Activated naive CD4-positive, alpha-beta T cell treated with anti-CD3 and anti-CD28 coated beads, Interleukin-2, amount 50 U/mL, for 16 hours (primary cell): ENCODE measurements around the gene ADIPOR1.
A peak's percentile ranks its signal among the peaks of the same experiment; 100 is the strongest.
"Not testable (repeated sequence)": the region's sequence is repeated elsewhere in the genome, so short reads cannot be mapped to it uniquely, and the experiment has no call there.

Experiments
- DNase-seq: peaks from one replicate; pipeline ENCODE4 v3.0.0-alpha.2; 2020

ADIPOR1 gene

DNA sequence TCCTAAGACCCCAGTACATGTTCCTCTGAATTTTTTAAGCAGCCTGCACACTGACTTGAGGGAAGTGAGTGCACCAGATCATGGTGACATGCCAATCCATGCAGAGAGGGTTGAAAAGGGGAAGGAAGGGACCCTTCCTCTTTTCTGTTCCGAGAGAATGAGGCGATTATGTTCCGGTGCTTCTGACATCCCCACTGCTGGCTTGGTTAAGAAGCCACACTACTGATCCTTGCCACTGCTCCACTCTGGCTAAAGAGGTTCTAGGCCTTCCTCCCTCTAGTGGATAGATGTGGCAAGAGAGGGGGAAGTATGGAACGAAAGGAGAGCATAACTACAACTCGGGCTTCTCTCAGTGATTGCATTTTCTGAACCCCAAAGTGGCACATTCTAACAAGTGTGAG lies 10.8 kb upstream of the ADIPOR1 start:
- peak; percentile 20 for DNase-seq

DNA sequence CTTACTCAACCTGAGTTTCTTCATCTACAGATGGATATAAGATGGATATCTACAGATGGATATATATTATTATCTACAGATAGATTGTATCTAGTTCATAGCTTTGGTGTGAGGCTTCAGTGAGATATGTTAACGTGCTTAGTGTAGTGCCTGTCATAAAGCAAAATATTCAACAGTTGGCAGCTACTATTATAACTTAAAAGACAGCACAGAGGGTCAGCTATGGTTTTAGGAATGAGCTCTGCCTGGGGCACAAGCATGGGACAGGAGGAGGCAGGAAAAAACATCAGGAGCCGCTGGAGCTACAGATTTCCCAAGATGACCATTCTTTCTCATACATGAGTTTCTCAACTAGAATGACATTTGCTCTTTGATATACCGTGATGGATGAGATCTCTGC lies 10.2 kb upstream of the ADIPOR1 start:
- DNase-seq = no peak

- DNase-seq = no peak
Measured at GRCh38 chr1:202967684-202968281, 9.7 kb upstream of the ADIPOR1 start.

DNA sequence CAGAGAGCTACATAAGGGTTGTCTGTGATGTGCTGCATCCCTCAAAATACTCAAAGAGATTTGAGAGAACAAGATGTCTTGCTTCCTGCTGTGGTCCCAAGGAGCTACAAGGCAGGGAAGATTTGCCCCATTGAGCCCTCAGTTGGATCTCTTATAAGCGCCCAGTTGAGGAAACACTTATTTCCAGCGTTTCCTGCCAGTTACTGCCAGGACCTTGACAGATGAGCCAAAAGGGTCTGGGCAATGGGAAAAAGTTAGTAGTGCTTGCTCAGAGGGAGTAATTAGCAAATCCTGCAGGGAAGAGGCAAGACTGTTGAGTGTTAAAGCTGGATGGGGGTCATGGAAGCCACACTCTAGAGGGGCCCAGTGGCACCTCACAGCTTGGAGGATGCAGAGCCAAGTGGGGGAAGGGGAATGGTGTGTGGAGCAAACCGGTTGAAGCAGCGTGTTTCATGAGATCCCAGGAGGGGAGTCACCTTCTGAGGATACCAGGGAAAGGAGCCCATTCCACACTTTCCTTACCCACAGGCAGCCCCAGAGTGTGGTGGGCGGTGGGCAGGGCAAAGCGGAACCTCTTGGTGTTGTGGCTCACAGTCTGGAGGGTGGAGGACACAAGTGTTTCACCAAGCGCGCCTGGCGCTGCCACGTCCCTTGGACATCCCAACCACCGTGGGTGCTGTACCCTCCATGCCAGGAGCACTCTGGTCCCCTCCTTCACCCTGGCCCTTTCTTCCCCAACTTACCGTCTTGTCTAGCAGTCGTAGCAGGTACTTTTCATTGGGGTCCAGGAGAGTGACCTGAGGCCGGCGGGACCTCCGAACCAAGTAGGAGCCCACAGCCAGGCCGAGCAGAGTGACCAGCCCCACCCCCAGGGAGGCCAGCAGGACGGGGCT lies 8.1 kb upstream of the ADIPOR1 start:
- DNase-seq = no peak

DNA sequence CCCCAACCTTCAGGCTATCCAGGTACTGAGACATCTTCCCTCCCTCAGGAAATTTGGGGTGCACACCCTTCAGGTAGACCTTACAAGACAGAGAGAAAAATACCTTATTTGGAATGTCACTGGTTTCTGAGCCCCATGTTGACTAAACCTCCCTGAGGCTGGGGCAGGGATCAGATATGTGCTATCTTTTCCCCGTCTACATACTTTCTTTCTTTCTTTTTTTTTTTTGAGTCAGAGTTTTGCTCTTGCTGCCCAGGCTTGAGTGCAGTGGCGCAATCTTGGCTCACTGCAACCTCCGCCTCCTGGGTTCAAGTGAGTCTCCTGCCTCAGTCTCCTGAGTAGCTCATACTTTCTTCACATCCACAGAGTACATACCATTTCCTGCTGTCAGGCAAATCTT lies 7.3 kb upstream of the ADIPOR1 start:
- DNase-seq = no peak

DNA sequence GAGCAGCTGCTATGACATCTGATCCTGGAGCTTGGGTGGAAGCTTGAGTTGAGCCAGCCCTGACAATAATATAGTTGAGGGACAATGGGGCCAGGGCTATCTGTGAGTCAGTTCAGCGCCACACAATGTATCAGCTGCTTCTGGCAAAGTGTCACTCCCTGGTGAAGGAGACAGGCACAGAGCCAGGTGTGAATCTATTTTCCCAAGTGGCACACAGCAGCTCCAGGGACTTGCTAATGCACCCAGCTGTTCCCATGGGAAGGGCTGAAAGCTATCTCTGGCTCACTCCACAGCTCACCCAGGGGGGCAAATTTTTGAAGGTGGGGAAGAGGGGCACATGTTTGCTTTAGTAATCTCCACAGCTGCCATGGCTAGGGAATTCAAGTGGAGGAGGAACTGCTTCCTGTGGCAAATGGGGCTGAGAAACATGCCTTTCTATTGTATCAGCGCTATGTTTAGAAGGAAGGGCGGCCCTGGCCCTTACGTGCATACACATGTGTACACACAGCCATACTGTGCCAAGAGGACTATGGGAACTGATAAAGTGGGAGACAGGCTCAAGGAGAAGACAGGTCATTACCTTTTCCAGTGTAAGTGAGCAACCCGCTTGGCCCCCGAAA lies 6.8 kb upstream of the ADIPOR1 start:
- no peak for DNase-seq

GRCh38 chr1:202961220-202961880 lies 3.2 kb upstream of the ADIPOR1 start:
- no peak for DNase-seq

- no peak for DNase-seq
Measured at GRCh38 chr1:202959276-202959620, 1.1 kb upstream of the ADIPOR1 start.

DNA sequence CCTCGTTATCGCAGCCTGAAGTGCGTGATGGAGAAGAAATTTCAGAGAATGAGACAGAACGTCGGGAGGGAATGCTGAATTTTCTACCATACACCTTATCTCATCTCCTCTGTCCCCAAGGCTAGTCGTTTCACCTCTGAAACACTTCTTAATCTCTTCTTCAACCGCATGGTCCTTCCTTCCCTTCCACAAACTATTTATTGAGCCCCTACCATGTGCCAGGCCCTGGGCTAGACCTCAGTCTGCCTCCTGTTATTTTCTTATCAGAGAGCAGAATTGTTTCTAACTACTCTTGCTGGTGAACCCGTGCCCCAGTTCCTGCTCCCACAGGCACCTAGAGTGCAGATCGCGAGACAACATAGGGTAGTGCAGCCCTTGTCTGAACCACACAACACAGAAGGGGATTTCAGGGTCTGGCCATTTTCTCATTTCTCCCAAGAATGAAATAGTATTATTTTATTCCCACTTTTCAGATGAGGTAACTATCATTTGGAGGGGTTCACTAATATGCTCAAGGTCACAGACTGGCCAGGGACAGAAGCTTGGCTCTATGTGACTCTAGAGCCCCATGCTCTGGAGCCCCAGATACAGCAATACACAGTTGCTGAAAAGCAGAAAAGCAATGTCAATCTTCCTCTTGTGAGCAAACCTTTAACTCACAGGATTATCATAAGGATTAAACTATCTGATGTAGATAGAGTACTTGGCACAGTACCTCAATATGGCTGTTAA lies 598 bp upstream of the ADIPOR1 start:
- DNase-seq = peak; percentile 18

DNA sequence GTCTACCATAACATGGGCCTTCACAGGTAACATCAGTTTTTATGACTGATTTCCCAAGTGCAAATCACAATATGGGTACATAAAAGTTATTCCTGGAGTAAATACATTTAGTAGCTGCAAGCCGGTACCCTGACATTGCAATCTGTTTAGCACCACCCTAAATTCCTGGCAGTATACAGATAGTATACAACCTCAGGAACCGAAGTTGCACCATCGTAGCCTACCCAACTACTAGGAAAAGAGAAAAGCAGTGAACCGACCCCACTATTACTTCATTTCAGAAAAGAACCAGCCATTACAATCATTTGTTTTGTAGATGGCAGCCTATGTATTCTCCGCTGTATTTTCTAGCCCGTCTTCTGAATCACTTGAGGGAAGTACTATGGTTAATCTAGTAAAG lies 1.1 kb downstream of the ADIPOR1 start:
- no peak for DNase-seq

- DNase-seq = no peak
Measured at GRCh38 chr1:202954057-202954745, 3.9 kb downstream of the ADIPOR1 start.

DNA sequence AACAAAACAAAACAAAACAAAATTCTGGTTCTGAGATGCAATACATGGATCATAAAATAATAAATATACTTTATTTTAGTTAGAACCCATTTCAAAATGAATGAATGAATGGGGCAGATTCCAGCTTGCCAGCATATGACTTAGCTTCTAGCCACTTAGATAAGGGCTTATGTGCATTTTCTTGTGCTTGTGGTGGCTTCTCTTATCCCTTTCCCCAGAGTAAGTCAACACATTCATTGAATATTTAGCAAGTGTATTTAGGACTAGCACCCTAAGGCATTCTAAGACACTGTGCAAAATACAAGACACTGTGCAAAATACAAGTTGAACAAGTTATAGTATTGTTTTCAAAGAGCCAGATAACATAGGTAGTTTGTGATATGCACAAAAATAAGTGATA lies 4.7 kb downstream of the ADIPOR1 start:
- DNase-seq = no peak

- no peak for DNase-seq
Measured at GRCh38 chr1:202952818-202953217, 5.3 kb downstream of the ADIPOR1 start.

DNA sequence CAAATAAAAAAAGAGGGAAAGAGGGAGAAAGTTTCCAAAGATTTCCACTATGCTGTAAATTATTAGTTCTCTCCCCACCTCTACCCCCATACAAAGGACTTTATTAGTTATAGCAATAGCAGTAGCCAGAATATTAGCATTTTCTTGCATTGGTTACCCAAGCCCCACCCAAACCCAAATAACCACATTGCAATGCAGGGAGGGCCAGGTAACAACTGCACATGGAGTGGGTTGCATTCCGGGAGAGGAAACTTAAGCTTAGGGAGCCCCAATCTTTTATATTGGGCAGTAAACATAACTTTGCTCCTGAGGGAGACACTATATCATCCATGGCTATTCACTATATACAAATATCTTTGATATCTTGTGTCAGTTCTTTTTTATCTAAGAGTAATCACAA lies 6.0 kb downstream of the ADIPOR1 start:
- no peak for DNase-seq

GRCh38 chr1:202951437-202951836 lies 6.7 kb downstream of the ADIPOR1 start:
- no peak for DNase-seq

DNA sequence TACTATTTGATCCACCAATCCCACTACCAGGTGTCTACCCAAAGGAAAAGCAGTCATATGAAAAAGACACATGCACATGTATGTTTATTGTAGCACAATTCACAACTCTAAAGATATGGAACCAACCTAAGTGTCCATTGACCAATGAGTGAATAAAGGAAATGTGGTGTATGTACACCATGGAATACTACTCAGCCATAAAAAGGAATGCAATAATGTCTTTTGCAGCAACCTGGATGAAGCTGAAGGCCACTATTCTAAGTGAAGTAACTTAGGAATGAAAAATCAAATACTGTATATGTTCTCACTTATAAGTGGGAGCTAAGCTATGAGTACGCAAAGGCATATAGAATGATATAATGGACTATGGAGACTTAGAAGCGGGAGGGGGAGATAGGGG lies 12.6 kb downstream of the ADIPOR1 start:
- DNase-seq = no peak

DNA sequence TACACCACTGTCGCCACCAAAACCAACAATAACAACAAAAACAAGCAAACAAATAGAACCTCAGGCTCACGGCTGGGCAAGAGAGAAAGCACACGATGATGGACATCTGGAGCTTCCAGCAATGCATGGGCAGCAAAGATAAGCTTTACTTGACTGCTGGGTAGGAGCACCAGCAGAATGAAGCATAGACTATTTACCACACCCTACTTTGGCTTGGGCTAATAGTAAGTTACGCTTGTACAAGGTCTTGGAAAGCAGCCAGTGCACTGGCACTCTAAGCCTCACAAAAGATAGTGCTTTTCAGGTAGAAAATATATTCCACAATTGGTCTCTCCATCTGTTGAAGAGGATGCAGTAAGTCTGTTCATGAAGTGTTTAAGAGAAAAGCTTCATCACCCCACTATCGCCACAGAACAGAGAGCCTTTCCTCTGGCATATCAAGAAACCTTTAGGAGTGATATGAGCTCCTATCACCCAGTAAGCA lies 13.6 kb downstream of the ADIPOR1 start:
- DNase-seq = no peak

- DNase-seq = no peak
Measured at GRCh38 chr1:202942426-202942825, 15.7 kb downstream of the ADIPOR1 start.

- no peak for DNase-seq
Measured at GRCh38 chr1:202941372-202941771, 16.7 kb downstream of the ADIPOR1 start.

DNA sequence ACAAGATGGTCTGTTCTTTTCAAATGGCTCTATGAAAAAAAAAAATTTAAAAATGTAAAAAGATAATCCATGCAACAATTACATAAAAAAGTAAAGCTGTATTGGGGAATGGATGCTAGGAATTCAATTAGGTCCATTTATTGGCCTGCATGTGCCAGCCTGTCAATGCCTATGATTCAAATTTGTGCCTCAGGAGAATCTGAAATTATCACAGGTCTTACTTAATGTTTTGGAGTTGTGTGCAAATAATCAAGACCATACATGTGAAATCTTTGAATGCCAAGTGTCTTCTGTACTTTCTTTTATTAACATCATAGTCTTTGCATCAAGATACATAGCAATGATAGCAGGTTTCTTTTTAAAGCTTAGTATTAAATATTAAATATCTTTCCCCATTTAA lies 17.6 kb downstream of the ADIPOR1 start:
- DNase-seq = no peak

DNA sequence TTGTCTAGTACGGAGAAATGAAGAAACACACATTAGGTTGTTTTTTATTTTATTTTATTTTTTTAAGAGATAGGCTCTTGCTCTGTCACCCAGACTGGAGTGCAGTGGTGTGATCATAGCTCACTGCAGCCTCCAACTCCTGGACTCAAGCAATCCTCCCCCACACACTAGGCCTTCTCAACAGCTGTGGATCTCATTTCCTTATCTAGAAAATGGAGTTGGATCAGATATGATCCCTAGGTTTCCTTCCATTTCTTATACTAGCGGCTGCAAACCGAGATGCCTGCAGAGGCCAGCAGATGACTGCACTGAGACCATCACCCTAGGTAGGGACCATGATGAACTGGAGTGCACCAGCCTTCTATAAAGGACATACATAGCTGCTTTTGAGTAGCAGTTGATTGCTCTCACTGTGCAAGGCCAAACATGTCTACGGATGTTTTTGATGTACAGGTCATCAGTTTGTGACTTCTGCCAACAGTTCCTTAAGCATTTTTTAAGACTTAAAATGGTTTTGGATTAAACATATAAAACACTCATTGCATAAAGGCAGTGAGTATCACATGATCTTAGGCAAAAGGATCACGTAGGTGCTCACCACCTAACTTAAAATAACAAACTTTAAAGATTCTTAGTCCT lies 19.7 kb downstream of the ADIPOR1 start:
- no peak for DNase-seq

GRCh38 chr1:202936409-202936808 lies 21.7 kb downstream of the ADIPOR1 start:
- not testable (repeated sequence) for DNase-seq
